Measurements from ENCODE around the gene CELF3.
"Not testable (repeated sequence)": the region's sequence is repeated elsewhere in the genome, so short reads cannot be mapped to it uniquely, and the experiment has no call there.

CELF3 gene

DNA sequence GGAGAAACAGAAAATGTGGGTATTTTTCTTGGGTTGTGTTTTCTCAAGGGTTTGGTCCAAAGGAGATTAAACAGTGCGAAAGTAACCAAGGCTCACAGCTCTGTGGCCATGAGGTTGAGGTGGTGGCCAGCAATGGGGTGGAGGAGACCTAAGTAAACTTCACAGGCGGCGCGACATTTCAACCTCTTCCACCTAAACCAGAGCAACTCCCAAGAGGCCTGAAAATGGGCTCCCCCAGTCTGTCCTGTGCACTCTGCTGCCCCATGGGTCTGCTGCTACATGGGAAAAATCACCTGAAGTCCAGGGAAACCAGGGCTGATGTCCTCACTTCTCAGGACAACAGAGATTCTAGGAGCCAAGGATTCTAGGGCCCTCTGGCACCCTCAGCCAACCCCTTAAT is 12.4 kb downstream of the CELF3 start:
- DNase-seq (ENCODE audit: low read depth in 2 of 3, low spot score in 1 of 3): no peak

DNA sequence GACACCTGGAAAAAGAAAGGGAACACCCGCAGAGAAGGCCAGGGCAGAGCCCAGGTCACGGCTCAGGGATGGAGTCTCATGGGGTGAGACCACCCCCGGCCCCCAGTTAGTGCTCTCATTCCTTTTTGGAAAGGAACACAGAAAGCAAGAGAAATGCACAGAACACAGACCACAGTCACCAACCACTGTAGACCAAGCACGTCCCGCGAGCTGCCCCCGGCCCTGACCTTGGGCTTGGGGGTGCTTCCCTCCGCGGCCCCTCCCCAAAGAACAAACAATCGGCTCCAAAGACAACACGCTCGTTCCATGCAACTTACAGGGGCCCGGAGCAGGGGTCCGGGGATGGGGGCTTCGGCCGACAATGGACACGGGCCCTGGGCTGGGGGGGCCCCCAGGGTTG is 12.8 kb downstream of the CELF3 start:
- no peak for DNase-seq (ENCODE audit: low read depth in 2 of 3, low spot score in 1 of 3)

DNA sequence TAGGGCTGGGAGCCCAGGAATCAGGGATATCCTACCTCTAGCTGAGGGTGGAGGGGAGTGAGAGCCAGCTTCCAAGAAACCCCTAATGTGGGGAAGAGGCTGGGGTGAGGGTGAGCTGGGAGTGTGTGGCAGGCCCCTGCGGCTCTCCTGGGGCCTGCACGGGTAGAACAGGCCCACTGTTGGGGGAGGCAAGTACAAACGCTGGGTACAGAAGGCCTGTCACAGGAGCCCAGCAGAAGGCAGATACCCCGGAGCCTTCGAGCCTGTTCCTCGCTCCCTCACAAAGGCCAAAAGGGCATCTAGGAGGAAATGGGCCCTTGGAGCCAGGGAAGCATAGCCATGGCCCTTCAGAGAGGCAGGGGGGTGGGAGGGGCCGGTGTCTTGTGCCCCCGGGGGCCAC is 13.7 kb downstream of the CELF3 start:
- DNase-seq (ENCODE audit: low read depth in 2 of 3, low spot score in 1 of 3): no peak

DNA sequence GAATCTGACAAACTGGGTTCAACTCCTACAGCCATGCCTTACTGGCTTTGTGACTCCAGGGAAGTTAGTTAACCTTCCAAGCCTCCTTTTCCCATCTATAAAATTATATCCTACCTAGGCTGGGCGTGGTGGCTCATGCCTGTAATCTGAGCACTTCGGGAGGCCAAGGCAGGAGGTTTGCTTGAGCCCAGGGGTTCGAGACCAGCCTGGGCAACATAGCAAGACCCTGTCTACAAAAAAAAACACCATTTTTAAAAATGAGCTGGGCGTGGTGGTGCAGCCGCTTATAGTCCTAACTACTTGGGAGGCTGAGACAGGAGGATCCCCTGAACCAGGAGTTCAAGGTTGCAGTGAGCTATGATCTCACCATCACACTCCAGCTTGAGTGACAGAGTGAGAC is 15.1 kb downstream of the CELF3 start:
- no peak for DNase-seq (ENCODE audit: low read depth in 2 of 3, low spot score in 1 of 3)

DNA sequence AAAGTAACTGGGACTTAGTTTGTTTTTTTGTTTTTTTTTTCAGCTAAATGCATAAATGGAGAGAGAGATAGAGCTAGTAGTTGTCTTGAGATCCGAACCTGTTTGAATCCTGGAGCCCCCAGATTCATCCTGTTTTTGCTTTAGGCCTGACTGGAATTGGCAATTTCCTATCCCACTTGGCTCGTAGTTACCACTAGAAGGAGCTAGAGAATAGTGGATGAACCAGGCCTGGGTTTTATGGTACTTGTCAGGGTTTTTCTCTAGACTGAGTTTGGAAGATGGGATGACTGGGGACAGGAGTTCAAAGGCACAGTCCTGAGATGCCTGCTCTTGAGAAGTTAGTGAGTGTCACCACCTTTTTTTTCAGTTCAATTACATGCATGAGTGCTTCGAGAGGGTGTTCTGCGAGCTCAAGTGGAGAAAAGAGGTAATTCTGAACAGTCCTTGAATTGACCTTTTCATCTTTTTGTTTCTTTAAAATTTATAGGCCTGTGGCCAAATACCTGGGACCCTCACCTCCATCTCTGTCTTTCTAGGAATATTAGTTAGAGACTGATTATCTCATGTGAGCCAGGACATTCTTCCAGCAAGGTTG is 23.4 kb downstream of the CELF3 start:
- no peak for DNase-seq (ENCODE audit: low read depth in 2 of 3, low spot score in 1 of 3)

DNA sequence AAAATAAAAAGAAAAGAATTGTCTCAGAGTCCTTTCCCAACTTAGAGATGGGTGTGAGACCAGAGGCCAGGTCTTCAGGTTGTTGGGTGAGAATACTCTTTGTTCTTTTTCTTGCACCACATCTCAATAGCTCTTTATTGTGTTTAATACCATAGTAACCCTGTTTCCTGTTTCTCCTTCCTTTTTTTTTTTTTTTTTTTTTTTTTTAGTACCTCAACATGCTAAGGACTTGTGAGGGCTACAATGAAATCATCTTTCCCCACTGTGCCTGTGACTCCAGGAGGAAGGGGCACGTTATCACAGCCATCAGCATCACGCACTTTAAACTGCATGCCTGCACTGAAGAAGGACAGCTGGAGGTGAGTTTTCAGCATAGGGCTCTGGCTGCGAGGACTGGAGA is 24.4 kb downstream of the CELF3 start:
- DNase-seq (ENCODE audit: low read depth in 2 of 3, low spot score in 1 of 3): no peak

DNA sequence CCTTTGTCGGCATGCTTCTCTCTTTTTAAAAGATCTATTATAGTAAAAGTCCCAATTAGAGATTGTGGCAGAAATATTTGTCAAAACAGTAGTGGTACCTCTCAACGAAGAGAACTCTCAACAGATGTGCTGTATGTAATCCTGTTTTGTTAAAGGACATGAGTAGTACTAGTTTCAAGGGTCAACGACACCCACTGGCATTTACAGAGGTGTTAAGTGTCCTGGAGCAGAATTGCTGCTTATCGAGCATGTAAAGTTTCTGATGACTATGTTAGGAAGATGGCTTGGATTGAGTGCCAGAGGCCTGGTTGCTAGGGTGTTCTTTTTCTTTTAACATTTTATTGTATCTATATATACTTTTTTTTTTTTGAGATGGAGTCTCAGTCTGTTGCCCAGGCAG is 27.1 kb downstream of the CELF3 start:
- DNase-seq (ENCODE audit: low read depth in 2 of 3, low spot score in 1 of 3): no peak

DNA sequence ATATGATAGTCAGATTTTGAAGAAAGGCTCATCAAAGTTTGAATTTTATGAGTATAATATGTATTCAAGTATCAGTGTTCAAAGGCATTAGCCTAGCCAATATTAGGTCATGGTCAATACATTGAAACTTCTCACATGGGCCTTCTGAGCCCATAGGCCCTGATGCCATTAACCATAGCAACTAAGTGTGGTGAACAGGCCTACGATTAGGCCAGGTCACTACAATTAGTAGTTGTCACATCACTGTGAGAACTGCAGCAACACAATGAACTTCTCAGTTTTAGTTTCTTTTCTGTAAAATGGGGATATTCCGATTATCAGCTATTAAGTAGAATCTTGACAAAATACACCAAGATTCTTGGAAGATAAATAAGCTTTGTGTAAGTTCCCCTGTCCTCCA is 30.0 kb downstream of the CELF3 start:
- DNase-seq (ENCODE audit: low read depth in 2 of 3, low spot score in 1 of 3): no peak

DNA sequence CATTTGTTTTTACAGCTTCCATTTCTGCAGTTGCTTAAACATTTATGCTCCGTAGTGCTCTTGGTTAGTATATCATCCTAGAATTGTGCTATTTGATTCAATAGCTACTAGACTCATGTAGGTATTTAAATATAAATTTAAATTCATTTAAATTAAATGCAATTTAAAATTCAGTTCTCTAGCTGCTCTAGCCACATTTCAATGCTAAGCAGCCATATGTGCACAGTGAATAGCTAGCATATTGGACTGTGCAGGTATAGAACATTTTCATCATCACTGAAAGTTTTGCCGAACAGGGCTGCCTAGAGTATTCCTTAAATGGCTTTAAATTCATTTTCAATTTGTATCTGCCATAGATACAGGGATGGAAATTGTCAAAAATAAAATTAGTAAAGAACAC is 32.5 kb downstream of the CELF3 start:
- no peak for DNase-seq (ENCODE audit: low read depth in 2 of 3, low spot score in 1 of 3)

DNA sequence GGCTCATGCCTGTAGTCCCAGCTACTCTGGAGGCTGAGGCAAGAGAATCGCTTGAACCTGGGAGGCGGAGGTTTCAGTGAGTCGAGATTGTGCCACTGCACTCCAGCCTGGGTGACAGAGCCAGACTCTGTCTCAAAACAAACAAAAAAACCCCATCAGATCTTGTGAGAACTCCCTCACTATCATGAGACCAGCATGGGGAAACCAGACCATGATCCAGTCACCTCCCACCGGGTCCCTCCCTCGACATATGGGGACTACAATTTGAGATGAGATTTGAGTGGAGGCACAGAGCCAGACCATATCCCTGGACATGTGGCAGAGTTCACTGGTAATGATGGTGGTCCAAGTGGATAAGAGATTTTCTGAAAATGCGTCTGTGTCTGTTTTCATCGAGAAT is 33.7 kb downstream of the CELF3 start:
- DNase-seq (ENCODE audit: low read depth in 2 of 3, low spot score in 1 of 3): not testable (repeated sequence)

DNA sequence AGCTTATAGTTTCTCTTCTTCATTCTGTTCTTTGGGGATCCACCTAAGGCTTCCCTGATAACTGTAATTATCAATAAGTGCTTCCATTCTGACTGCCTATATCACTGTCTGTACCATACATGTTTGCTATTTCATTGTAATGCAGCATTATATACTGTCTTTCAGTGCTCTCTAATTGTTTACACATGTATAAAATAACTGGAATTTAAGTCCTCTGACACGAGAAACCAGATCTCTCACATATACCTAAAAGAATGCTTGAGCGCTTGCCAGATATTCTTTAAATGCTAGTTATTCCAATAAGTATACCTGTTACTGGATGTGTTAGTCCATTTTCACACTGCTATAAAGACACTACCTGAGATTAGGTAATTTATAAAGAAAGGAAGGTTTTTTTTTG is 34.7 kb downstream of the CELF3 start:
- DNase-seq (ENCODE audit: low read depth in 2 of 3, low spot score in 1 of 3): no peak

DNA sequence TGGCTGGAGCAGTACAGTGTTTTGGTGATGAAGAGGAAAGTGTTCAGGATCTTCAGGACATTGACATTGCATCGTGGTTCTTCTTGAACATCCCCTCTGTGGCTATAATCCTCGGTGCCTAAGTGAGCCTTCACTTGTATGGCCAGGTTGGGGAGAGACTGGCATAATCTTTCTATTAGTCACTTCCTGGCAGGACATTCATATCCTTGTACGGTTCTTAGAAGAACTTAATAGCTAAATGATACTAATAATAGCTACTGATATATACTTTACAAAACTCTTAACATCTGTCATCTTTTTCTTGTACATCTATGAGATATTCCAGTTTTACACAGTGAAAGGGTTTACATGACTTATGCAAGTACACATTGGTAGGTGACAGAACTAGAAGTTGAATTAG is 35.8 kb downstream of the CELF3 start:
- DNase-seq (ENCODE audit: low read depth in 2 of 3, low spot score in 1 of 3): no peak

DNA sequence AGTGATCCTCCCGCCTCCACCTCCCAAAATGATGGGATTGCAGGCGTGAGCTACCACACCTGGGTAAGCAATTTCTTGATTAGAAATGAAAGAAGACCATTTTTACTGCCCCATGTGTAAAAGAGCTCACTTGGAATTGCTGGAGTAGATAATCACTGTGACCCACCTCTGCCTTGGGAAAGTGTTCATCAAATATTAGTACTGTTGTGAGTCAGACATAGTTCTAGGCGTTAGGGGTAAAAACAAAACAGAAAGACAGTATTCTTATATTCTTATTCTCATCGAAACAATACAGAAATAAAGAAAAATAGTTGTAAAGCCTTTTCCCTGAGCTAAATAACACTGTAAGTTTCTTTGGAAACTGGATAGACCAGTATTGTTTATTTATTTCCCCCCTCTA is 36.2 kb downstream of the CELF3 start:
- DNase-seq (ENCODE audit: low read depth in 2 of 3, low spot score in 1 of 3): no peak

DNA sequence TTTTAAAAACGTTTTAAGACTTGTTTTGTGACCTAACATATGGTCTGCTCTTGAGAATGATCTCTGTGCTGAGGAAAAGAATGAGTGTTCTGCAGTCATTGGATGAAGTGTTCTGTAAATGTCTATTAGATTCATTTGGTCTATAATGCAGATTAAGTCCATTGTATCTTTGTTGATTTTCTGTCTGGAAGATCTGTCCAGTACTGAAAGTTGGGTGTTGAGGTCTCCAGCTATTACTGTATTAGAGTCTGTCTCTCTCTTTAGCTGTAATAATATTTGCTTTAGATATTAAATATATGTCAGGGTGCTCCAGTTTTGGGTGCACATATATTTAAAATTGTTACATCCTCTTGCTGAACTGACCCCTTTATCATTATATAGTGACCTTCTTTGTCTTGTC is 43.2 kb downstream of the CELF3 start:
- no peak for DNase-seq (ENCODE audit: low read depth in 2 of 3, low spot score in 1 of 3)

DNA sequence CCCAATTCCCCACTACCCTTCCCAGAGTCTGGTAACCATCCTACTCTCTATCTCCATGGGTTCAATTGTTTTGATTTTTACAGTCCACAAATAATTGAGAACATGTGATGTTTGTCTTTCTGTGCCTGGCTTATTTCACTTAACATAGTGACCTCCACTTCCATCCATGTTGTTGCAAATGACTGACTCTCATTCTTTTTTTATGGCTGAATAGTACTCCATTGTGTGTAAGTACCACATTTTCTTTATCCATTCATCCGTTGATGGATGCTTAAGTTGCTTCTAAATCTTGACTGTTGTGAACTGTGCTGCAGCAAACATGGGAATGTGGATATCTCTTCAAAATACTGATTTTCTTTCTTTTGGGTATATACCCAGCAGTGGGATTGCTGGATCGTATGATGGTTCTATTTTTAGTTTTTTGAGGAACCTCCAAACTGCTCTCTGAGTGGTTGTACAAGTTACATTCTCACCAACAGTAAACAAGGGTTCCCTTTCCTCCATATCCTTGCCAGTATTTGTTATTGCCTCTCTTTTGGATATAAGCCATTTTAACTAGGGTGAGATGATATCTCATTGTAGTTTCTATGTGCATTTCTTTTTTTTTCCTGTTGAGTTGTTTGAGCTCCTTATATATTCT is 46.4 kb downstream of the CELF3 start:
- not testable (repeated sequence) for DNase-seq (ENCODE audit: low read depth in 2 of 3, low spot score in 1 of 3)

DNA sequence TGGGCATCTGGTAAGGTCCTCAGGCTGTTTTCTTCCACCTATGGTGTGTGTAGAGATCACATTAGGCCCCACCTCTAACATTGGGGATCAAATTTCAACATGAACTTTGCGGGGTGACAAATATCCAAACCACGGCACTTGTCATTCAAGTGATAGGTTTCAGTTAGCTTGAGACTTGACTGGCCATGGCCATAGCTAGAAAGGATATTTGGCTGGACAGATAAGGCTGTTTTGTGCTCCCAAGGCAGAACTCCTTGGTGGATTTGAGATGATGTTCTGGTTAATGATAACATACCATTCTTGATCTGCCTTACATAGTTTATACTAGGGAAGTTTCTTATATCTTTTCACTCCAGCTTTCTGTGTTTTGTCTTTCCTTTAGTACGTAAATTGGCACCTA is 48.5 kb downstream of the CELF3 start:
- DNase-seq (ENCODE audit: low read depth in 2 of 3, low spot score in 1 of 3): no peak

DNA sequence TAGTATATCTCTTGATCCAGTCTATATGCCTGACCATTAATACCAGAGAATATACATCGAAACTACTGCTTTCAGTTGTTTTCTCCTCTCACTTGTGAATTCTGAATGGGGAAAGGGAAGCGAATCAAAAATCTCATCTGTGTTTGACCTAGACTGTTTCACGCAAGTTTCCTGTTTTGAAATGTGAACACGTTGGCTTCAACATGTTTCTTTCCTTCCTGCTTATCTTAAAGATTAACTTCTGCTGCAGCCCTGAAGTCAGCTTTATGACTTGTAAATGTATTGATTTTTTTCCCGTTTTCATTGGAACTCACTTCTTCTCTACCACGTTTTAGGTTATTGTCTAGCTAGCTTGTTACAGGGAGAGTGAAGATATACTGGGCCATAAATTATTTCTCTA is 54.9 kb downstream of the CELF3 start:
- no peak for DNase-seq (ENCODE audit: low read depth in 2 of 3, low spot score in 1 of 3)

DNA sequence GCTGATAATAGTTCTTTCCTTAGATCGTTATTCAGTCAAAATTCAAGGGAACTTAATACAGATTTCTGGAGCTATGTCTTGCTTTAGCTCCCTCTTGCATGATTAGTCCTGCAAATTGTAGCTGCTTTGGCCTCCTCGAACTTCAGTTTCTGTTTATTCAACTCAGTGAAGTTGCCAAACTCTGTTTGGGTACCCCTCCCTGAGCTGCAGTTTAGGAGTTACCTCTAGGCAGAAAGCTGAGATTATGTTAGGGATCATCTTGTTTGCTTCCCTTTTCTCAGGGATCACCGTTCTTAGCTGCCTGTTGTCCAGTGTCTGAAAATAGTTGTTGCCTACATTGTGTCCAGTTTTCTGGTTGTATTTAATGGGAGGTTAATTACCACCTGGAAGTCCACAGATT is 61.2 kb downstream of the CELF3 start:
- DNase-seq (ENCODE audit: low read depth in 2 of 3, low spot score in 1 of 3): no peak

DNA sequence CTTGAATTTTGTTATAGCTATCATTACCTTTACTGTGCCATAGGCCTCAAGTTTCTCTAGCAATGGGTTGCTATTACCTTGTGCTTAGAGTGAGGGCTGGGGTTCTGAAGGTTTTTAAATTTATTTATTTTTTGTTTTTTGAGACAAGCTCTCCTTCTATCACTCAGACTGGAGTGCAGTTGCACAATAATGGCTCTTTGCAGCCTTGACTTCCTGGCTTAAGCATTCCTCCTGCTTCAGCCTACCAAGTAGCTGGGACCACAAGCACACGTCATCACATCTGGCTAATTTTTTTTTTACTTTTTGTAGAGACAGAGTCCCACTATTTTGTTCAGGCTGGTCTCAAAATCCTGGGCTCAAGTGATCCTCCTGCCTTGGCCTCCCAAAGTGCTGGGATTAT is 63.2 kb downstream of the CELF3 start:
- no peak for DNase-seq (ENCODE audit: low read depth in 2 of 3, low spot score in 1 of 3)
